HG02763 (cell line): Measurements from ENCODE around the gene WDR36.

Source experiments
- ATAC-seq: cut with Tn5 transposase; IDR thresholded peaks from one replicate; pipeline ENCODE4 v1.9.1; 2021; ENCODE audit warnings: mild to moderate bottlenecking, moderate library complexity; ENCODE audit not compliant: unreplicated experiment

Gene WDR36

DNA sequence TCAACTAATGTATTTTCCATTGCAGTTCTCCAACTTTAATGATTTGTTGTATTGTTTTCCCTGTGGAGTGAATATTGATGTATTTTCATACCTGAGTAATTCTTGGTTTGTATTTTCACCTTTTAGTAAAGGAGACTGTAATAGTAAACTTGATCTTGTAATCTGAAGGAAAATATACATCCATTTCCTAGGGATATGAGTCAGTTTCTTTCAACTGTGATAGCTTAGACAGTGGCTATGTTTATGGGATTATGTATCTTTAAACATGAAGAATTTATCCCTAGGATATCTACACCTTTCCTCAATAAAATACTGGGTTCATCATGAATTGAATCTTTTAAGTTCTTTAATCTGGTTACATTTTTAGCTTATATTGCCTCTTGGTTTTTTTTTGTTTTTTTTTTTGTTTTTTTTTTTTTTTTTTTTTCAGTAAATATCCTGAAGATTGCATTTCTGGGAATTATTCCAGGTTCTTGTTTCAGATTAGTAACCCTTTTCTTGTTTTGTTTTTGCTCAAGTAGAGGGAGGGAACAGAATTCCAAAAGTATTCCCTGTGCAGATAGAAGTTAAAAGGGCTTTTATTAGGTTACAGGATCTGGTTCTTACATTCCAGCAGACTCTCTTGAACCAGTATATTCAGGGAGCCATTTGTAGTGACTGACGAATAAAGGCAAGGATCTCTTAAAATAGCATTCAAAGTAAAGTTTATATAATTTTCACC lies 7.1 kb downstream of the WDR36 start:
- no peak for ATAC-seq

DNA sequence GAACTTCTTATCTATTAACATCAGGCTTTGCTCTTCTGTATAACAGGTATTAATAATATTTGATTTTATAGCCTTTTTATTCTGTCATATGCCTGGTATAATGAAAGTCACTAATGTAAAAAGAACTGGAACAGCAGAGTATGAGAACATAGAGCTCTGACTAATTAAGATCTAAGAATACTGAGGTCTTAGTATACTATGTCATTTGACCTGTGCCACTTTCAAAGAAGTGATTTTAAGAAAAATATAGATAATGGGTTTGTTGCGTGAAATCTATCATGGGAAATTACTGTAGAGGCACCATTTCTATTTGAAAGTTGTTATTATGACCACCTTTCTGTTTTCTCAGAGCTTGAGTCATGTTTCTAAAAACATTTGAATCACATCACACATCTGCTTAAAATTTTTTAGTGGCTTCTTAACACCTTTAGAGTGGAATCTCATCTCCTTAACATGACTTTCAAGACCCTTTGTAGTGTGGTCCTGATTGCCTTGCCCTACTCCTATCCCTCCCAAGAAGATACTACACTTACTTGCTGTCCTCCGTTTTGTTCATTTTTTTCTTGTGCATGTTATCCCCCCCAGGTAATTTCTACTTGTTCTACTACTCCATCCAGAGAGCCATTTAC lies 14.3 kb downstream of the WDR36 start:
- no peak for ATAC-seq

DNA sequence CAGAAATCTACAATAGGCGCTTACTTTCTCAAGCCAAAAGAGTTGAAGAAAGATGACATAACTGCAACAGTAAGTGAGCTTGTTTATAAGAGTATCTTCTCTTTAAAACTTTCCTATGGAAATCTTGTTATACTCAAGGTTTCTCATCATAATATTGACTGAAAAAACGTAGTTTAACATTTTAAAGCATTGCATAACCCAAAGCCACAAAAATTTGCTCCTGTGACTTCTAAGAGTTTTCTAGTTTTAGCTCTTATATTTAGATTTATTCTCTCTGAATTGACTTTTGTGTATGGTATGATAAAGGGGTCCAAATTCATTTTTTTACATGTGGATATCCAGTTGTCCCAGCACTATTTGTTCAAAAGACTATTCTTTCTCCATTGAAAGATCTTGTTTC lies 15.2 kb downstream of the WDR36 start:
- no peak for ATAC-seq

DNA sequence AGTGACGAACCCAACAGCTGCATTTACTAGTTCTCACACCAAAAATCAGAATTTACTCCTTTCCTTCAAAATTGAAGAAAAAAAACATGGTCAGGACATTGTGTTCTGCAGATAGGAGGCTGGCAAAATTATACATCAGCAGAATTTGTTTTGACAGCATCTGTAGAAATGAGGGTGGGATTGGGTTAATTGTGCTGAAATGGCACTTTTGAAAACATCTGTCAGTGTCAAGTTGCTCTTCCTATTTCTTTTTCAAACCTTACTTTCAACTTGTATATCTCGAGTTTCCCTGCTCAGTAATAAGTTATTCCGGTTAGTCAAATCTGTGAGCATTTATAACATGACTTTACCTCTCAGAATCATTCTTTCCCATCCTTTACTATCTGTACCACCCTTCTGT lies 19.8 kb downstream of the WDR36 start:
- no peak for ATAC-seq

DNA sequence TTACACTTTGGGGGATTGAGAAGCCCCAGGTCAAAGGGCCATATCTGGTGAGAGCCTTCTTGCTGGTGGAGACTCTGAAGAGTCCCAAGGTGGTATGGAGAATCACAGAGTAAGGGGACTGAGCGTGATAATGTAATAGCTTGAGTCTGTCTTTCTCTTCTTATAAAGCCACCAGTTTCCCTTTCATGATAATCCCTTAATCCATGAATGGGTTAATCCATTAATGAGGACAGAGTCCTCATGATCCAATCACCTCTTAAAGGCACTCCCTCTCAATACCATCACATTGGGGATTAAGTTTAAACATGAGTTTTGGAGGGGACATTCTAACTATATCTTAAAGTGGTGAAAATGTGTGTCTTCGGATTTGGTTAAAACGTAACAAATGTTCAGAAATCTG lies 21.5 kb downstream of the WDR36 start:
- ATAC-seq, result no peak

DNA sequence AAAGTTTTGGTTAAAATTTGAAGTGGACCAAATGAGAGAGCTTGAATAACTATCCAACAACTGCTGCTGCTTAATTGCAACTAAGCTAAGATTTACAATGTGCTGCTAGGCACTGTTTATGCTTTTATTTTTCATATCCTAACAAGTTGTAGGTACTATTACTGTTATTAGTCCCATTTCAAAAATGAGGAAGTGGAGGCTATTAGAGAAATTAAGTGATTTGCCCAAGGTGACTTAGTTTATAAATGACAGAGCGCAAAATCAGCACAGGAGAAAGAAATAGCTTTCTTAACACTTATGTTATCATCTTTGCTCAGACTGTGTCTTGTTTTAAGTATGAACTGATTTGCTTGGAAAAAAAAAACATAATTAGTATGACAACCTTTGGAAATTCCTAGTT lies 23.1 kb downstream of the WDR36 start:
- ATAC-seq, result no peak

DNA sequence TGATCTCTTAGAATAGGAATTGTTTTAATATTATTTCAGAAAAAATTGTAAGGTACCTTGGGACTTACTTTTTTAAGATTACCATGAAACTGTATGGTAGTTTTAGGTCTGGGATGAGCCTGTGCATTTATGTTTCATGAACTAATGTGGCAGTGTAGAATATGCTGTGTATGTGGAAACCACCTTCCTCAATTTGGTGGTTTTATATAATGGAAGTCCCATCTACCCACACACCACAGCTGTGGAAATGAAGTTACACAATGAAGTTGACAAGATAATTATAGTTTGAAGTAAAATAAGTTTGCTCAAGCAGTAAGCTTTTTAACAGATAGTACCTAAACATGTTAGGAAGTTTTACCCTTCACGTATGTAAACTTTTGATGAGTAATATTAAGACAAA lies 24.4 kb downstream of the WDR36 start:
- no peak for ATAC-seq

DNA sequence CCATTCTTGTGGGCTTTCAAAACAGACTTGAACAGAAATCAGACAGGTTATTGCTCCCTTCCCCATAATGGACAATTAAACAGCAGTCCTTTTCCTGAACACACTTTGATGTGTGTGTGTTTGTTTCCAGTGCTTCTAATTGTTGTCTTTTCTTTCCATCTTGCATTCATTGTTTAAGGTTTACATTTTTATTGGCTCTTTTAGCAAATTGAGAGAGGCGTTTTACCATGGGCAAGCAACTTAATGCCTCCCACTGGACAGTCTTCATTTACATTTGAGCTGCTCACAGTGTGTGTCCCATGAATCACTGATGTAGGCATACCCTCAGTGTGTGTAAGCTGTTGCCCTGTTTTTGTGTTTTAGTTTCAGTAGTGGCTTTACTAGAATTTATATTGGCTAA lies 25.0 kb downstream of the WDR36 start:
- ATAC-seq, result no peak

DNA sequence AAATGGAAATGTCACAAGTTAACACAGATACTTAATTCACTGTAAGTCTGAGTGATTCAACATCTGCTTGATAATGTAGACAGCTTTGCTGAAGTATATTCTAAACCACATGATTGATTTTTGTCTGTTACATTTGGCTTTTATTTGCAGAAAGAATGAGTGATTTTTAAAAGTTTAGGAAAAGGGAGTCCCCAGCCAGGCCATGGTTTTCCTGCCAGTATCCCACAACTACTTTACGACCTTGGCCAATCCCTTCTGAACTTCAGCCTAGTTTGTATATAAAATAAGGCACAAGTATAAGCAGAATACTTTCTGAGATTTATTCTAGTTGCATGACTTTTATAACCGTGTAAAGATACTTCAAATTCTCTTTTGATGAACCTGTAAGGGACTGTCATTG lies 27.1 kb downstream of the WDR36 start:
- ATAC-seq, result no peak

DNA sequence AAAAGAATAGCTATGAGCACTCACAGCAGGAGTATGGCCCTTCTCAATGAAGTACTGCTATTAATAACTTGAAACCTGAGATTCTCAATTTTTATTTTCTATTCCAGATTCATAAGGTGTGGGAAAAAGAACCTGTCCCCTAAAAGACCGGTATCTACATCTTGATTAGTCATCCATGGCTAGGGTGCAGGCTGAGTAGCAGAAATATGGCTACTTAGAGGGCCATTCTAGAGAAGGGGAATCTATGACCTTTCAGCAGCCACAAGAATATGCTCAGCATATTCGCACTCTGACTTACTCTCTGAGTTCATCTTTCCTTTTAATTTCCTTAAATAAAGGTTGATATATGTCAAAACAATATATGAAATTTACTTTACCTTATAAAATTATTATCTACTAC lies 27.7 kb downstream of the WDR36 start:
- ATAC-seq, result no peak

DNA sequence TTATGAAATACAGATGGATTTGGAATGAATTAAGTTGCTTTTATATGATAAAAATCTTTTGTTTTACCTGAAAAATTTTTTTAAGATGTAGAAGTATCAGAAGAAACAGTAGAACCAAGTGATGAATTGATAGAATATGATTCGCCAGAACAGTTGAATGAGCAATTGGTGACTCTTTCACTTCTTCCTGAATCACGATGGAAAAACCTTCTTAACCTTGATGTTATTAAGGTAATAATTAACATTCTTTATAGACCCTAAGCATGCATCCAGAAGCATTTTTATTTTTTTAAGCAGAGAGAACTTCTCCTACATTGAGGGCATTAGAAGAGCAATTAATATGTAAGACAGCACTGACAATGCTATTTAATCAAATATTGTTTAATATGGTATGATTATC lies 28.8 kb downstream of the WDR36 start:
- no peak for ATAC-seq

DNA sequence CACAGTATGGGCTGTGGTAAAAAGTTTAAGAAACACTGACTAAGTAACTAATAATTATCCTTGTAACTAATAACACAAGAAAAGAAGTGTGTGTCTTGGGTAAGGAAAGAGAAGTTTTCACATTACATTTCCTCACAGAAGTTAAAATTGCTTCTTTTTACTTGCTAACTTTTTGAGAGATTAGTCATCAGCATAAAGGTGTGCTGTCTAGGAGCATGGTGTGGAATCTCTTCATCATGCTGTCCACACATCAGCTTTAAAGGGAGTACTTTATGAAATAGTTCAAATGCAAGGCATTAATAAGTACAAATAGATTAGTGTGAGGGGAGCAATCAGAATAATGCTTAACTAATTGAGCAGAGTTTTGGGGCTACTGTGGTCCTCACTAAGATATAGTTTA lies 29.8 kb downstream of the WDR36 start:
- ATAC-seq, result no peak

DNA sequence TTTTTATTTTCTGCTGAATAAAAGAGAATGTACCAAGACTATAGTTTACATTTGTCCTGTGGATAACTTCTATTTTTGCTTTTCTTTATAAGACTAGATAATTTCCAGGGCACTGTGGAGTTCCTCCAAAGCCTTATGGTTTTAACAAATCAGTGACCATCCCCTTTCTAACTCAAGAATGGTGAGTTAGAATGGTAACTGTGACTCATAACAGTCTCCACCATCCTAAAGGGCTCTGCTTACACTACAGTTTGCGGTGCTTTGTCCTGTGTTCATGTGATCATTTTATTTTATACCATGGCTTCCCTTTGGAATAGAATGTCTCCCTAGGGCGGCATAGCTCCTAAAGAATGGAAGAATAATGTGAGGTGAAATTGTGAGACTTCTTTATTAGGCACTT lies 30.2 kb downstream of the WDR36 start:
- no peak for ATAC-seq

DNA sequence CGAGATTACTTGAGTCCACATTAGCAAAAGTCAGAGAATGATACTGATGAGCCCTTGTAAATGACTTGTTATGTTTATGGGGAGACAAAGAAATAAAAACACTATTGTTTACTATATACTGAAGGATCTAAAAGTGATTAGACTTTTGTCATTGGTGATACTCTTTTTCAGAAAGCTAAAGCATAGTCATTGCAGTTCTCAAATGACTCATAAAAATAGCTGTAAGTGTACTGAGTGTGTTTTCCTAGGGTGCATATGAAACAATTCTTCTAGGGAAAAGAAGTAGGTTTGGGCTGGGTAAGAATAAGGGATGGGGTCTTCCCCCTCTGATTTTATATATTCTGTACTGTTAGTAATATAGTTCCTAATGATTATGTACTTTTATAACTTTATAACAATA lies 32.6 kb downstream of the WDR36 start:
- ATAC-seq, result no peak

DNA sequence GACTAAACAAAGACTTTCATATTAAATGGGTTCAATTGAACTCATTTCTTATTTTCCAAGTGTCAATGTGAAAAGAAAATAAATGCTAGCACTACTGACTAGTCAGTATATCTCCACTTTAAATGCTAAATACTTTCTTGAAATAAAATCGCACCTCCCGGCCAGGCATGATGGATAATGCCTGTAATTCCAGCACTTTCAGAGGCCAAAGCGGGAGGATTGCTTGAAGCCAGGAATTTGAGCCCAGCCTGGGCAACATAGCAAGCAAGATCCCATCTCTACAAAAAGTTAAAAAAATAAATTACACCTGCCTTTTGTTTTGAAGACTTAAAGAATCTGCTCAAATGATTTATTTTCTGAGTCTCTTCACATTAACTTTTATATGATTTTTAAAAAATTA lies 34.7 kb downstream of the WDR36 start:
- no peak for ATAC-seq

DNA sequence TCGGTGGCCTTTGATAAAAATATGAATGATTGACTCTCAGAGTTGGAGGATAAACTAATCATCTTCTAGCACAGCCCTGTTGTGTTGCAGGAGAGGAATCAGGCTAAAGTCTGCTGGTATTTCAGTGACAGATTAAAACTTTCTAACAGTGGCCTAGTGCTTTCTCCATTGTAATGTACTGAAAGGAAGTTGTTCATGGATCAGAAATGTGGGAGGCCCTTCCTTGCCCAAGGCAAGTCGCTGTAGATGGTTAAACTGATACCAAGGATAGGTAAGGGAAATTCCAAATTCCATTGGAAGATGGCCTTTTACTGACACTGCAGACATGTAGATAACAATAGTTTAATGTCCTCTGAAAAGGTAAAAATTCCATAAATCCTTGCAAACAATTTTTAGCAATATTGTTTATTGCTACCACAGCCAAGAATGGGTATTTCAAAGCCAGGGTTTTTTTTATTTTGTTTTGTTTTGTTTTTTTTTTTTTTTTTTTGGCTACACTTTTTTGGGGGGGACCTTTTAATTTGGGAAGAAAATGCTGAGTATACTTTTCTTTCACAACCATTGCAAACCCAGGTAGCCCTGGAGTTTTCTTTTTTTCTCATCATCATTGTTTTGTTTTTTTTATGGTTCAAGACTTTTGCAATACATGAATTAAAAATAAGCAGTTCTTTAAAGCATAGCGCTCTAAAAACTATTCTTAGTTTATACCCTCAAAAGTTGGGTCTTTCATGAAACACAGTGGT lies 35.5 kb downstream of the WDR36 start:
- no peak for ATAC-seq

DNA sequence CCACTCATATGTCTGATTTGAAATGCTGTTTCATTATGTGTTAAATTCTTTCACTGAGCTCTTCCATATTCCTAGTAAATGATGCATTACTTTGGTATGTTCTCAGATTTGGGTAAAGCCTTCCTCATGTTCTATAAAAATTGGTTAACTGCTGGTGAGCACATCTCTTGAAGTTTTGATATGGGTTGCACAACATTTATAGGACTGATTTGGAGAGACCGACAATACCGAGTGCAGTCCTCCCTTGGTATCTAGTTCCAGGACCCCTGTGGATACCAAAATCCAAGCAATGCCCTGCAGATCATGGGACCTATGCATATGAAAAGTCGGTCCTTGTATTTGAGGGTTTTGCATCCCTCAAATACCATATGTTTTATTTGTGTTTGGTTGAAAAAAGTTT lies 37.8 kb downstream of the WDR36 start:
- ATAC-seq, result no peak

DNA sequence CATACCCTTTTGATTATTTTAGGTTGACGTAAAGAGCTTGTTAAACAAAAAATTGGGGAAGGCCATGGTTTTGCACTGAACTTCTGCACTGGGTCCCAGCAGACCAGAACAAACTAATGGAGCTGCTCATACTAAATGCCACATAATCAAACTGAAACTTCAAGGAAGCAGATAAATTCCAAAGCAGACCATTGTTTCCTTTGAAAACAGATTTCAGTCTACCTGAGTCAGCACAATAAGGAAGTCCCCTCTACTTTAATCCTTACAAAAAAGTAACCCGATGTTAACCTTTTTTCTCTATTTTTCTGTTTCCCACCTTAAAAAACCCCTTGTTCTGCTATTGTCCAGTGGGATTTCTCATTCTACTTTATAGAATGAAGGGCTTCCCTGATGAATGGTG lies 39.2 kb downstream of the WDR36 start:
- no peak for ATAC-seq

DNA sequence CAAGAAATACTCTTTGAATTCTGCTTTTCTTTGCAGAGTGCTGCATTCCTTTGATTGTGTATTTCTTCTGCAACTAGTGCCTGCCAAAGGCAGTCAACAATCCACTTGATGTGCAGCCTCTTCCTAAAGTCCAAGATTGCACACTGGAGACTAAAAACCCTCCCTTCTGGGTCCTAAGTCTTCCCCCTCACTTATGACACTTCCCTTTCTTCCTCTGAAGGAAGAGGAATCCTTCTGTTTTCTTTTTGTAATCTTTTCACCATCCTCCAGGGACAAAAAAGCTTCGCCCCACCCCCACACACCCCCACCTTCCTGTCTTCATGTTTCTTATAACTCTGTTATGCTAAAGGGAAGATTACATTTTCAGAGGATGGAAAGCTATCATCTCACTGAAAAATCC lies 39.9 kb downstream of the WDR36 start:
- no peak for ATAC-seq

DNA sequence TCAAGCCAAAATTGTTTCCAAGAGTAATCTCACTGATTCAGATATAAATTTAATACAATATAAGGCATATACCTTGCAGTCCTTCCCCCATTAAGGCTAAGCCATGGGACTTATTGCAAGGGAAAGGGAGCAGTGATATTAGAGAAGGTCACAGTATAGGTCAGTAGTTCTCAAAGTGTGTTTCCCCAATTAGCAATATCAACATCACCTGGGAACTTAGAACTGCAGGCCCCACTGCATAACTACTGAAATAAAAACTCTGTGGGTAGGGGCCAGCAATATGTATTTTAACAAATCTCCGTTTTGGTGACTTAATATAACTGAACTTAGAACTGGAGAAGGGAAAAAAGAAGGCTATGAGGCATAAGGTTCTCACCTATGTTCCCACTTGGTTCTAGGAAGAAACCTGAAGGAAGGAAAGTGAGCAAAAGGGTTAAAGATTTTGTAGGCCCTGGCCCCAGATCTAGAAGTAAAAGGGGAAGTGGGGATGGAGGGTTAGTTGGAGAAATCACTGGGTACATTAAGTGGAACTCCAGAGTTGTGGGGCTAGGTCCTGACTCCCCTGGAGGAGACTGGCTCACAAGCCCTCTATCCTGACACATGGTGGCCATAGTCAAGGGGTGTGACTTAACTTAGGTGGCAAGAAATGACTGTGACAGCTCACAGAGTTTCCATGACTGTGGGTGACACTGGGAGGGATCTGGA lies 40.7 kb downstream of the WDR36 start:
- no peak for ATAC-seq

DNA sequence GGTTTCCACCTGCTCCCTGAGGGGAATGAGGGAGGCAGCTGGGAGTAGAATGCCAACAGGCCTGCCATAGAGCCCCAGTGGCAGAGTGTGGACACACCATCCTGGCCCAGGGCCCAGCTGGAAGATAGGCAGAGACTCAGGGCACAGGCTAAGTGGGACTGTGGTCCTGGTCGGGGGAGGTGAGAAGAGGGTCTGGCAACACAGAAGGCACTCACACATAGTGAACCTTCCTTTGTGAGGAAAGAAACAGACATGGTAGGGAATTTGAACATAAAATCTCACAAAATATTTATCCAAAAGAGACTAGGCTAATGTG lies 41.2 kb downstream of the WDR36 start:
- ATAC-seq, result no peak

DNA sequence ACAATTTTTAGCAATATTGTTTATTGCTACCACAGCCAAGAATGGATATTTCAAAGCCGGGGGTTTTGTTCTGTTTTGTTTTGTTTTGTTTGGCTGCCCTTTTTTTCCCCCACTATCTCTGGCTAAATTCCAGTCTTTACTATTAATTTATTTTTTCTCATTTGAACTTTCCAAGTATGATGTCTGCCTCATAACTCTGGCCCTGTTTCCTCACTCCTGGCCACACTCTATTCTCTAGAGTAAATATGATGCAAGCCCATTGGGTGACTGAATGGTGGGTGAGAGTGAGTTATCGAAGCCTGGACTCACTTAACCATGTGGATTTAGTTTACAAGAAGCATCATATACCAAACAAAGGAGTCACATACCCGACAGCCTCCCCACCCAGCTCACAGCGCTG lies 41.9 kb downstream of the WDR36 start:
- ATAC-seq, result no peak
